ENCODE data around the gene GDF7. TPM values are rescaled to one million over a fixed set of nuclear protein-coding genes. Genes with fewer than 3 reads are reported as not detected.

GDF7 gene
- total RNA-seq, 3 donors from 2014 or later: 0.14 to 0.73 (median 0.14) TPM

DNA sequence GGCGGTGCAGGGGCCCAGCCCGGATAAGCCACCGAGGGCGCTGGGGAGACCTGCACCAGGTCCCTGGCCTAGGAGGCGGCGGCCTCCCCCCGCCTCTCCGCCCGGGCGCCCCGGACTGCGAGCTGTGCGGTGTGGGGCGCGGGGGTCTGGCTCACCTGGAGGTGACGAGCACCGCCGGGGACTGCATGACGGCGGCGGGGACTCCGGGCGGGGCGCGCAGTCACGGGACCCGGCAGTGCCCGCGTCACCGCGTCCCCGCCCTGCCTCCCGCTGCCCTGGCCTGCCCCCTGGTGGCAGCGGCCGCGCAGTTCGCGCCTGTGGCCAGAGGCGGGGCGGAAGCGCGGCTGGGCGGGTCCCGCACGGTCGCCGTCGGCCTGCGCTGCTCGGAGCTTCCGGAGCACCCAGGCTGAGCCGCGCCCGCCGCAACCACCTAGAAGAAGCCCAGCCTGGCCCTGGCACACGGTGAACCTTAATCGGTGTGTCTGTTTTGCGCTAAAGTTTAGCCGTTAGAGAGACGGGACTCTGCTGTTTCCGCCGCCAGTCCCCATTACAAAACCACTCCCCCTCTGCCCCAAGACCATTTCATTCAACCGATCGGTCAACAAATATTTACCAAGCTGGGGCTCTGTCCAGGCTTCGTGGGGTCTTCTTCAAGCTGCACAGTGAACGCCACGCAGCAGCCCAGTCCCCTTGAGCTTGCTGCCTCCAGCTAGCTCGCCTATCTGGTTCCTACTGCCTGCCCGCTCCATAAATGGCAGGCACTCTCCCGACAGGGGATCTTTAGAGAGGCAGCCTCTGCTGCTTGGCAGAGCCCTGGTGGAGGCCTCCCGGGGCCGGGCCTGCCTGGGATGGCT, 15.8 kb upstream of the GDF7 start, which contains the start of gene HS1BP3:
Gene HS1BP3, minus strand, starts transcription at position 222 of the 854 bp plus-strand sequence. Its CDS starts 35 bp downstream, at position 187.
- no peaks in the 10 kb centered on the region for H3K36me3 ChIP-seq (ENCODE audit: low read depth)
- intact Hi-C loops (cut with DNase I, micrococcal nuclease): no loop called here
- TF ChIP-seq, protein P1, sequence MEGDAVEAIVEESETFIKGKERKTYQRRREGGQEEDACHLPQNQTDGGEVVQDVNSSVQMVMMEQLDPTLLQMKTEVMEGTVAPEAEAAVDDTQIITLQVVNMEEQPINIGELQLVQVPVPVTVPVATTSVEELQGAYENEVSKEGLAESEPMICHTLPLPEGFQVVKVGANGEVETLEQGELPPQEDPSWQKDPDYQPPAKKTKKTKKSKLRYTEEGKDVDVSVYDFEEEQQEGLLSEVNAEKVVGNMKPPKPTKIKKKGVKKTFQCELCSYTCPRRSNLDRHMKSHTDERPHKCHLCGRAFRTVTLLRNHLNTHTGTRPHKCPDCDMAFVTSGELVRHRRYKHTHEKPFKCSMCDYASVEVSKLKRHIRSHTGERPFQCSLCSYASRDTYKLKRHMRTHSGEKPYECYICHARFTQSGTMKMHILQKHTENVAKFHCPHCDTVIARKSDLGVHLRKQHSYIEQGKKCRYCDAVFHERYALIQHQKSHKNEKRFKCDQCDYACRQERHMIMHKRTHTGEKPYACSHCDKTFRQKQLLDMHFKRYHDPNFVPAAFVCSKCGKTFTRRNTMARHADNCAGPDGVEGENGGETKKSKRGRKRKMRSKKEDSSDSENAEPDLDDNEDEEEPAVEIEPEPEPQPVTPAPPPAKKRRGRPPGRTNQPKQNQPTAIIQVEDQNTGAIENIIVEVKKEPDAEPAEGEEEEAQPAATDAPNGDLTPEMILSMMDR (IDR thresholded peaks at IDR 0.05): peak; percentile 97
- H3K9me3 ChIP-seq: no peaks in the 10 kb centered on the region
- peak; percentile 90 to 95 (median 94) for DNase-seq
- ATAC-seq: peak; percentile 98
- peak within 1 kb of the TSS; percentile 69 for H3K4me3 ChIP-seq
- peaks cover 19% of the 10 kb centered on the region for H3K4me1 ChIP-seq (ENCODE audit: low read depth)

DNA sequence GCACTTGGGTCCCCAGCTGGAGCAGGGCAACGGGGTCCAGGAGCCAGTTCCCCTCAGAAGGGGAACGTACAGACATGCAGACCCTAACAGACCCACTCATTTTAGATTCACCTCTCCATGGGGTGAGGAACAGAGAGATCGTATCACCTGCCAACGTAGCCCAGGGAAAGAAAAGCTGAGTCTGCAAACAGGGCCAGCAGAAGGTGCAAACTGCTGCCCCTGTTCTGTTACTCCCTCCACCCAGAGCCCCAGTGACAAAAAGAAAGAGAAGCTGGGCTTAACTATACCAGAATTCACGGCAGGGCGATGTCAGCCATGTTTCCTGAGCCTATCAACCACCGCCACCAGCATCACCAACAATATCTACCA, 15.2 kb upstream of the GDF7 start:
- H3K4me3 ChIP-seq: no peak overlapping the region
- no peak for DNase-seq
- ATAC-seq: no peak
- no peaks in the 10 kb centered on the region for H3K36me3 ChIP-seq (ENCODE audit: low read depth)
- H3K4me1 ChIP-seq (ENCODE audit: low read depth): peaks cover 19% of the 10 kb centered on the region
- no peaks in the 10 kb centered on the region for H3K9me3 ChIP-seq
- intact Hi-C loops (cut with DNase I, micrococcal nuclease): no loop called here
- TF ChIP-seq, protein P1 (IDR thresholded peaks at IDR 0.05): no peak

DNA sequence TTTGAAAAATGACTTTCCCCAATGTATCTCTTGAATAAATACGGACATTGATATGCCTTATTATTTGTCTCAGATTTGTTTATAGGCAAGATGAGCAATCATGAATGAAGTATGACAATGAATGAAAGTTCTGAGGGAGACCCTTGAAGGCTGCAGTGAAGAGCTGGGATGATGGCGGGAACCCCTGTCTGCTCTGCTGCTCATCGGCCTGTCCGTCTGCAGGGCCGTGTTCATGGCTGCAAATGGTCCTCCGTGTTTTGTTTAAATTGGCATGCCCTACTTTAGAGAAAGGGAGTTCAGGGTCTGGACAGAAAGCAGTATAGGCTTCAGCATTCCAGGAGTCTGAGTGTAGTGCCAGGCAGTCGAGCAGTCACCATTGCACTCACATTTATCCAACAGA, 14.8 kb upstream of the GDF7 start:
- TF ChIP-seq, protein P1 (IDR thresholded peaks at IDR 0.05): no peak
- Histone ChIP-seq H3K9me3 (no peaks in the 10 kb centered on the region), H3K4me3 (no peak overlapping the region), H3K4me1 (ENCODE audit: low read depth) (peaks cover 19% of the 10 kb centered on the region), H3K36me3 (ENCODE audit: low read depth) (no peaks in the 10 kb centered on the region)
- ATAC-seq (no peak), DNase-seq (peak in 1 of 3 donors; percentile 12)
- intact Hi-C loops (cut with DNase I, micrococcal nuclease): no loop called here

DNA sequence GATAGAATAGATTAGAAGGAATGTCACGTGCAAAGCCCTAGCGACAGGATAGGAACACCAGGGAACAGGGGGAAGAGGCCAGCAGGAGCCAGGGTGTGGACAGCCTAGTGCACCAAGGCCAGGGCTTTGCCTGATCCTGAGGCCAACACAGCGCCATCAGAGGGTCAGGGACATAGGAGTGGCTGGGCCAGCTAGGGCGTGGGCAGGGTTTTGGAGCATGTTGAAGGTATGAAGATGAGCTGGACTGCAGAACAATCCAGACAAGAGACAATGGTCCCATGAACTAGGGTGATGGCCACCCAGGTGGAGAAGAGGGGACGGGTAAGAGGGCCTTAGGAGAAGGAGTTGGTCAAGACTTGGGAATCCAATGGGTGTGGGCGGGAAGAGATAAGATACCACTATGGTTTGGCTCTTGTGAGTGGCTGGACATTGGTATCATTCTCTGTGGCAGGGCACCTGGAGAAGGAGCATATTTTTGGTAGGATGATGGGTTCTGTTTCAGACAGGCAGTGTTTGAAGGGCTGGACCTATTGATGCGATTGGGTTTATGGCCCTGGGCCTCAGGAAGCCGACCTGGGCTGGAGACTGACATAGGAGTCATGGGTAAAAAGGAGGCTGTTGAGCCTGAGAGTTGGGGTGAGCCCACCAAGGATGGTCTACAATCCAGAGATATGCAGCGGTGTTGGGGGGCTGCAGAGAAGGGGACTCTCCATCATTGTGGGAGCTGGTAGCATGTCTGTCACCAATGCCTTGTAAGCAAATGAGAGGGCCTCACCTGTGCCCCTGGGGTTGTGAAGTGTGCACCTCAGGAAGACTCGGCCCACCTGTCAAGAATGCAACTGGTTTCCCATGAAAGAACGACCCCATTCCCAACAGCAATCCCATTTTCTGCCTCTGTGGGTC, 14.0 kb upstream of the GDF7 start:
- TF ChIP-seq, protein P1 (IDR thresholded peaks at IDR 0.05): no peak
- DNase-seq (peak in 1 of 3 donors; percentile 22), ATAC-seq (no peak)
- H3K9me3 ChIP-seq: no peaks in the 10 kb centered on the region
- intact Hi-C loops (cut with DNase I, micrococcal nuclease): no loop called here
- H3K36me3 ChIP-seq (ENCODE audit: low read depth): no peaks in the 10 kb centered on the region
- no peak overlapping the region for H3K4me3 ChIP-seq
- H3K4me1 ChIP-seq (ENCODE audit: low read depth): peaks cover 19% of the 10 kb centered on the region

DNA sequence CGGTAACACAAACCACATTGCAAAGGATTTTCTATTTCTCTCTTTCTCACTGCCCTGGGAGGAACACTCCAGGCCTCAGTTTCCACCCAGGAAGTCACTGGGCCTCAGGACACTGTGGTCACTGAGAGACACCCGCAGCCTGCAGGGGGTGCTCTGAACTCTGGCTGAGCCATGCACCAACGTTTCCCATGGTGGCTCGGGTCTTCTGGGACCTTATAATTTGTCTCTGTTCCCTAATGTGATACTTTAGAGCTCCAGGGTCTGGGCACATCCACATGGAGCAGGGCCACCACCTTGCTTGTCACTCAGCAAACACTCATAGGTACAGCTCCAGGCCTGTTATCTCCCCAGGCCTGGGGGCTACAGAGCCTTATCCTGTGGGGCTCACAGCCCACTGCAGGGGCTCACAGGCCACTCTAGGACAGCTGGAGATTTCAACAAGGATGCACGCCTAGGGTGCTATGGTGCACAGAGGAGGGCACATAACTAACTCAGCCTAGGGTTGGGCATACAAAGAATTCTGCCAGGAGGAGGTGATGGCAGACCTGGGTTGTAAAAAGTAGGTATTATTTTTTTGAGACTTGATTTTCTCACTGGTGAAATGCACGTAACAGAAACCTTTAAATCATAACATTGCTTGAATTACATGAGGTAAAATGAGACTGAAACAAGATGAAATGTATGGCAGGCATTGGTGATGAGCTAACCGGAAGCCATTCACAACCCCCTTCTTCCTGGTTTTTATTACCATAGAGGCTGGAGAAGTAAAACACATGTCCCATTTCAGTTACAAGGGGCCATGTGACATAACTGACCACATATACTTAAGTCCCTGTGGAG, 13.0 kb upstream of the GDF7 start:
- Histone ChIP-seq H3K9me3 (no peaks in the 10 kb centered on the region), H3K36me3 (ENCODE audit: low read depth) (no peaks in the 10 kb centered on the region), H3K4me3 (no peak overlapping the region), H3K4me1 (ENCODE audit: low read depth) (peaks cover 16% of the 10 kb centered on the region)
- TF ChIP-seq, protein P1 (IDR thresholded peaks at IDR 0.05): no peak
- intact Hi-C loops (cut with DNase I, micrococcal nuclease): no loop called here
- ATAC-seq (no peak), DNase-seq (peak in 1 of 3 donors; percentile 16)
